GM19395 (cell line): ENCODE data around the gene ASTL.

Source experiments
- ATAC-seq: cut with Tn5 transposase; IDR thresholded peaks from one replicate; pipeline ENCODE4 v1.9.1; 2021; ENCODE audit warnings: mild to moderate bottlenecking, moderate library complexity; ENCODE audit not compliant: unreplicated experiment

ASTL gene

GRCh38 chr2:96131152-96131812 lies 7.0 kb downstream of the ASTL start:
- ATAC-seq, result no peak

DNA sequence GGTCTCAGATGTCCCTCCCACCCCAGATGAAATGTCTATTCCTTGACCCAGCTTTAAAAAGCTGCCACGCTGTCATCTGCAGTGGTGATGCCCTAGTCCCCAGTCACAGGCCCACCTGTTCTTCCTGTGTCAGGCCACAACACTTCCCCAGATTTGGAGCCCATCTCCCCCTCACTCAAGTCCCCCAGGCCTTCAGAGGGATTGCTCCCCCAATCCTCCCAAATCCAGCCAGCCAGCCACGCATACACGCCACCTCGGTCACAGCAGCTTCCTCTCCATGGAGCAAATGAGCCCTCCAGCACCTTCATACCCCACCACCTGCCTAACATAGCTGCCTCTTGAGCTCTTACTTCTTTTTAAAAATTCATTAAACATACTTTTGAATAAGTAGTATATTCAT lies 7.8 kb downstream of the ASTL start:
- no peak for ATAC-seq

DNA sequence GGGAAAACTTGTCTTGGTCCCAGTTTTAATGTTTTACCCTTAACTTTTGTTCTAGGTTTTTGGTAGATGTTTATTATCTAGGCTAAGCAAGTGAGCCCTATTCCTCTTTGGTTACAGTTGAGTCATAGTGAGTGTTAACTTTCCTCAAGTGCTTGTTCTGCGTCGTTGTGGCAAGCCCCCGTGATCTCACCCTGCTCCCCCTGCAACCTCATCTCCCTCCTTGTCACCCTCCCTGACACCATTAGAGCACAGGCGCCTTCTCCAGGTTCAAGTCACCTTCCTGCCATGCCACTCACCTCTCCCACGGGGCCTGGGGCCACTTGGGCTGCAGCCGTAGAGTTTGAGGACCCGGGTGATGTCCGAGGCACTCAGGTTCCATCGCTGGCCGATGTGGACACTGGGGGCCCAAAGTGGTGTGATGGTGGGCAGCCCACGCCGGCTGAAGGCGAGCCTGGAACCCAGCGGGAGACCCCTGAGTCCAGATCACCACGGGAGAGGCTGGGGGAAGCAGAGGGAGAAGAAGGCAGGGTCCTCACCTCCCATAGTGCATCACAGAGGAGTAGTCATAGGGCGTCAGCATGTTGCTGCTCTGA lies 8.7 kb downstream of the ASTL start:
- ATAC-seq, result no peak

DNA sequence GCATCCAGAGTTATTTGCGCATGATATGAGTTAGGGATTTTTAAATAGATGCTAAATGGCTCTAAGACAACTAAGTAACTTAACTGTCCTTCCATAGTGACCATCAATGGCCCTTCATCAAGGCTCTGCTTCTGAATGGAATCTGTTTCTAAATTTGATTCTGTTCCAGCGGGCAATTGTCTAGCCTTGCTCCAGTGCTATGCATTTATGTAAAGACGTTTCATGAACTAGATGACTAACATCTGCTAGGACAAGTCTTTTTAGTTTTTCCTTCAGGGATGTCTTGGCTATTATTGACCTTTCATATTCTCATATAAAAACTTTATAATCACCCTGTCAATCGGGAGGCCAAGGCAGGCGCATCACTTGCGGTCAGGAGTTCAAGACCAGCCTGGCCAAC lies 9.8 kb downstream of the ASTL start:
- ATAC-seq, result no peak

GRCh38 chr2:96124406-96125265 lies 13.7 kb downstream of the ASTL start:
- no peak for ATAC-seq

DNA sequence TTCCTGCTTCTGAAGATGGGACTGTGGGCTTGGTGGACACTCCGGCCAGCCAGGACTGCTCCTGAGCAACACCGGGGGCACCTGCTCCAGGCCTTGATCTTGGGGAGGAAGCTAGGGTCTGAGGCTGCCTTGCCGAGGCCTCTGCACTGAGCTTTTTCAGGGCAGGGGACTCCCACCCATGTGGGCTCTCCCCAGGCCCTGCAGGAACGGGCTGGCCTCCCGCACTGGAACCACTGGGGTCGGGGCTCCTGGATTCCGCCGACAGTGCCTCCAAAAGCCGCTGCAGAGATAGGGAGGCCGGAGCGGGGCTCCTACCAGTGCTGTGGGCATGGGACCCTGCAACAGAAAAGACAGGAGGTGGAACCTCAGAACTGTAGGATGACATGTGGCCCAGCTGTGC lies 14.4 kb downstream of the ASTL start:
- ATAC-seq, result no peak

DNA sequence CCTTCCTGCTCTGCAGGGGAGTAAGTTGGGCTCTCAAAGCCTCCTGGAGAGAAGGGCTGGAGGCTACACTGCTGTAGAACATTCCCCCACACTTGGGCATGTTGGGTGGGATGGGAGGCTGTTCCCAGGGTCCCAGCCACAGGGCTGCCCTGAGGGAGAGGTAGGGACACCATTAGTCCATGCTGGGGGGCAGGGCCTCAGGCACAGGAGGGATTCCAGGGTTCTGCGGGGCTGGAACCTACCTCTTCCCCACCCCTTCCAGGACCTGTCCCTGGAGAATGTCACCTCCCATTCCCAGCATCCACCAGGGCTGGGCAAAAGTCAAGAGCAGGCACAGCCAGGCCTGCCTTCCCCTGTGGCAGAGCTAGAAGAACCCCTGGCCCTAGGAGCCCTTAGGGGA lies 15.0 kb downstream of the ASTL start:
- ATAC-seq, result no peak

- ATAC-seq, result no peak
Measured at GRCh38 chr2:96122391-96122790, 15.9 kb downstream of the ASTL start.

- ATAC-seq, result no peak
Measured at GRCh38 chr2:96121414-96121813, 16.9 kb downstream of the ASTL start.

GRCh38 chr2:96120991-96121390 lies 17.3 kb downstream of the ASTL start:
- no peak for ATAC-seq

GRCh38 chr2:96120091-96120720 lies 18.1 kb downstream of the ASTL start:
- ATAC-seq, result no peak

DNA sequence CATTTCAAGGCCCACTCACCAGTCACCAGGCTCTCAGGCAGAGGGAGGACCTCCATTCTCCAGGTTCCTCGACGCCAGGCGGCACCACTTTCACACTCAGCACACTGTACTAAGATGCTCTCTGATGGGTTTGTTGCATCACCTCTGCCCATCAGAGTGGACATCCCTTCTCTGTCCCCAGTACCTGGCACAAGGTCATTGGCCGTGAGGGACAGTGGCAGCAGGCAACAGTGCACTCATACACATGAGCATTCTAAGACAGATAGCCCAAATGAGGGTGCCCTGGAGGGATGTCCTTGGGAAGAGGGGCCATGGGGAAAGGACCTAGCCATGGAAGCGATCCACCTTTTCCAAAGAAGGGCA lies 18.9 kb downstream of the ASTL start:
- ATAC-seq, result no peak

- no peak for ATAC-seq
Measured at GRCh38 chr2:96118698-96119388, 19.5 kb downstream of the ASTL start.

GRCh38 chr2:96117701-96118588 lies 20.4 kb downstream of the ASTL start:
- ATAC-seq, result no peak

GRCh38 chr2:96116879-96117533 lies 21.3 kb downstream of the ASTL start:
- ATAC-seq, result peak; percentile 72

DNA sequence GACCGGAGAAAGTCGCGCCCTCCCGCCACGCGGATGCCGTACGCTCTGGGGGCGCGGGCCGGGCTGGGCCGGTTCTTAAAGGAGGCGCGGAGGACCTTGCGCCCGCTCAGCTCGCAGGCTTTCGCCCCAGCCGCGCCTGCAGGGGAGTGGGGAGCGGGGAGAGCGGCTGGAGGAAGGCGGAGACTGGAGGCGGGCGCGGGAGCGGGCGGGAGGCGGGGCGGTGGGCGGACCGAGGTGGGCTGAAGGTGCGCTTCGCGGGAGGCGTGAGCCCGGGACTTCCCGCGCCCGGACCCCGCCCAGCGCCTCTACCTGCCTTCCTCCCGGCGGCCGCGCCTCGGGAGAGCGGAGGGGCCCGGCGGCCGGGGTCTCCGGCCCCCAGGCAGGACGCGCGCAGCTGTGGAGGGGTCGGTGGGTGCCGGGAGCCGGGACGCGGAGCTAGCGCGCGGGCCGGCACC lies 21.9 kb downstream of the ASTL start, which contains the start of gene ADRA2B:
TSS of gene ADRA2B (minus strand) at position 148 of the 455 bp plus-strand sequence. CDS start 422 bp downstream, outside the sequence.
- peak; percentile 46 for ATAC-seq

DNA sequence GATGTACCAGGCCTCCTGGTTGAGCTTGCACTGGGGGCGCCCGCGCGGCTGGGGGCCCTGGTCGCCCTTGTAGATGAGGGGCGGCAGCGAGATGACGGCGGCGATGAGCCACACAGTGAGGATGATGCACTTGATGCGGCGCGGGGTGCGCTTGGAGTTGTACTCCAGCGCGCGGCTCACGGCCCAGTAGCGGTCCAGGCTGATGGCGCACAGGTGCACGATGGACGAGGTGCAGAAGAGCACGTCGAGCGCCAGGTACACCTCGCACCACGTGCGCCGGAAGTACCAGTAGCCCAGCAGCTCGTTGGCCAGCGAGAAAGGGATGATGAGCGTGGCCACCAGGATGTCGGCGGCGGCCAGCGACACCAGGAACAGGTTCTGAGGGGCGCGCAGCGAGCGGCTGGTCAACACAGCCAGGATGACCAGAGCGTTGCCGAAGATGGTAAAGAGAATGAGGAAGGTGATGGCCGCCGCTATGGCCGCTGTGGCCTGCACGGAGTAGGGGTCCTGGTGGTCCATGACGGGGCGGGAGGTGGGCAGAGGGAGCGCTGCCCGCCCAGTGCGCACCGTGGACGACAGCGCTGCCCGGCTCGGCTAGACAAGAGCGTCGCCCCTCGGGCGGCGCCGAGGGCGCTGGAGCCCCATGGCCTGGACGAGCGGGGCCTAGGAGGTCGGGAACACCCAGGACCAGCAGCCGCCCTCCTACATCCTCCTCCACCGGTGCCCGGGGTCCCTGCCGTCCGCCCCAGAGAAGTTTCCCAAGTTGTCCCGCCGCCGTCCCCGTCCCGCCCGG lies 22.5 kb downstream of the ASTL start:
- ATAC-seq, result no peak

DNA sequence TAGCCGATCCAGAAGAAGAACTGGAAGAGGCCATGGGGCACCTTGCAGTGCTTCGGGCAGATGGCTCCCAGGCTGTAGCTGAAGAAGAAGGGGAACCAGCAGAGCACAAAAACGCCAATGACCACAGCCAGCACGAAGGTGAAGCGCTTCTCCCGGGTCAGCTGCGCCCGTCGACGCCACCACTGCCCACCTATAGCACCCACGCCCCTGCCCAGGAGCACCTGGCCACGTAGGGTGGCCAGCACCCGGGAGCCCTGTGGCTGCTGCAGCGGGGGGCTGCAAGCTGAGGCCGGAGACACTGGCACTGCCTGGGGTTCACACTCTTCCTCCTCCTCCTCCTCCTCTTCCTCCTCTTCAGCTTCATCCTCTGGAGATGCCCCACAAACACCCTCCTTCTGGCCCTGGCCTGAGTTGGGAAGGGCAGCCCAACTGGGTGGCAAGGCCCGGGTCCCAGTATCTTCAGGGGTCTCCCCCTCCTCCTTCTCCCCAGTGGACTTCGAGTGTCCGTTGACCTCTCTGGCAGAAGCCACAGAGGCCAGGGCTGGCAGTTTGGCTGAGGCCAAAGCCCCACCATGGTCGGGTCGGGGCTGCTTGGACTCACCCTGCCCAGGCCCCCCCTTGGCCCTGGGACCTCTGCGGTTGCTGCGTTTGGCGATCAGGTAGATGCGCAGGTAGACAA lies 23.3 kb downstream of the ASTL start:
- ATAC-seq, result no peak
